ENCODE data around the gene AWAT2. TPM values are rescaled to one million over a fixed set of nuclear protein-coding genes. Genes with fewer than 3 reads are reported as not detected.

Gene AWAT2
- total RNA-seq, 1 donor from 2014 or later: not detected

Other genes with a start within 250 kb of the AWAT2 start
- not detected in 2 replicates for gene OTUD6A, start 12.5 kb upstream of the AWAT2 start, total RNA-seq
- 51.6 and 52.7 TPM in 2 replicates for gene IGBP1, start 83.5 kb upstream of the AWAT2 start, total RNA-seq
- gene DGAT2L6, start 127.5 kb upstream of the AWAT2 start, total RNA-seq: not detected in 2 replicates
- not detected in 2 replicates for gene AWAT1, start 184.7 kb upstream of the AWAT2 start, total RNA-seq
- 0.44 TPM in 1 of 2 replicates, not detected in the other for gene P2RY4, start 210.3 kb upstream of the AWAT2 start, total RNA-seq
- not detected in 2 replicates for gene ARR3, start 218.4 kb upstream of the AWAT2 start, total RNA-seq
- gene RAB41, start 232.2 kb upstream of the AWAT2 start, total RNA-seq: not detected in 2 replicates
- 17.1 and 18.5 TPM in 2 replicates for gene PDZD11, start 240.0 kb upstream of the AWAT2 start, total RNA-seq
- 0.49 TPM in 2 replicates for gene KIF4A, start 240.2 kb upstream of the AWAT2 start, total RNA-seq

Data from activated B cell treated with CpG ODN at 0.5 μM for 24 hours (primary cell).